ENCODE measurements around the gene LRRC46.

- TF ChIP-seq EZH2 (IDR thresholded peaks at IDR 0.05; ENCODE audit: low read length, unreplicated experiment), result no peak
- TF ChIP-seq CTCF (conservative IDR thresholded peaks at IDR 0.05; ENCODE audit: low read depth, low read length), result no peak
- no peak for TF ChIP-seq EZH2phosphoT487 (IDR thresholded peaks at IDR 0.05; ENCODE audit: borderline replicate concordance, low read length)
Observed at GRCh38 chr17:47808830-47809480, 22.5 kb upstream of the LRRC46 start.

Measured in PC-3 (cell line).